HepG2 (cell line): ENCODE data around the gene PCGF2. TPM values are rescaled to one million over a fixed set of nuclear protein-coding genes. Genes with fewer than 3 reads are reported as not detected.

Experiments used
- DPF2 ChIP-seq: sonication (generic); formaldehyde crosslinking; IDR thresholded peaks from 2 replicates; pipeline ENCODE4 v1.4.0; 2020; ENCODE audit warnings: mild to moderate bottlenecking, low read depth, missing genetic modification reagents, borderline replicate concordance
- ERF ChIP-seq: IDR thresholded peaks from 2 replicates; pipeline ENCODE4 v1.6.1; 2018; ENCODE audit warnings: missing biosample characterization, missing genetic modification reagents
- HHEX ChIP-seq: IDR thresholded peaks from 2 replicates; pipeline ENCODE4 v1.6.1; 2016; ENCODE audit warnings: control low read depth
- HNF4A ChIP-seq: sonication (generic); formaldehyde crosslinking; IDR thresholded peaks from 2 replicates; pipeline ENCODE4 v1.4.0; 2020; ENCODE audit warnings: missing genetic modification reagents
- RBM39 ChIP-seq: fragments of 200-400 bp; formaldehyde crosslinking; IDR thresholded peaks from one replicate; pipeline ENCODE4 v1.6.1; 2018; ENCODE audit warnings: antibody characterized with exemption, mild to moderate bottlenecking, low read depth, low read length; ENCODE audit not compliant: poor library complexity, severe bottlenecking
- RFX5 ChIP-seq: IDR thresholded peaks from 2 replicates; pipeline ENCODE4 v1.6.1; 2011; ENCODE audit warnings: low read depth, low read length, improper control_type of control experiment
- SSRP1 ChIP-seq: IDR thresholded peaks from 2 replicates; pipeline ENCODE4 v1.6.1; 2016; ENCODE audit warnings: control low read depth
- ZFP90 ChIP-seq: sonication (generic); formaldehyde crosslinking; IDR thresholded peaks from 2 replicates; pipeline ENCODE4 v1.8.0; 2022; ENCODE audit warnings: missing genetic modification reagents, mild to moderate bottlenecking, inconsistent platforms, borderline replicate concordance
- ZFY ChIP-seq: sonication (generic); formaldehyde crosslinking; IDR thresholded peaks from 2 replicates; pipeline ENCODE4 v1.4.0; 2020; ENCODE audit warnings: missing genetic modification reagents
- ZNF264 ChIP-seq: sonication (generic); formaldehyde crosslinking; IDR thresholded peaks from 2 replicates; pipeline ENCODE4 v1.4.0; 2020; ENCODE audit warnings: missing genetic modification reagents
- ZNF3 ChIP-seq: IDR thresholded peaks from 2 replicates; pipeline ENCODE4 v1.7.0; 2017; ENCODE audit warnings: inconsistent platforms
- polyA plus RNA-seq, 8 experiments: library from polyadenylated mRNA; depleted of rRNA in 3 of 8; stranded (reverse) in 7 of 8; unstranded in 1 of 8; fragments of >200 nt; fragmentation: Illumina TruSeq in 4 of 8; extraction: Trizol in 4 of 8; gene quantifications; 2 replicates each; pipeline versions ENCODE4 v1.2.1 to v1.2.3, GENCODE V29; 2011 to 2016; ENCODE audit warnings: low read depth in 4 of 8, missing spikeins in 1 of 8, mixed read lengths in 1 of 8; ENCODE audit not compliant: insufficient read depth in 1 of 8
- total RNA-seq, 5 experiments: library from RNA; depleted of rRNA; stranded (reverse); fragments of >200 nt; fragmentation: Illumina TruSeq; extraction: Trizol; gene quantifications; 2 replicates each; pipeline ENCODE4 v1.2.3, GENCODE V29; 2016; ENCODE audit warnings: low read depth in 1 of 5
- TF ChIP-seq, protein P1 (sequence below): sonication (generic); formaldehyde crosslinking; IDR thresholded peaks from 2 replicates; pipeline ENCODE4 v1.9.0; 2022; ENCODE audit warnings: low read depth, missing genetic modification reagents
- TF ChIP-seq, protein P2 (sequence below): sonication (generic); formaldehyde crosslinking; IDR thresholded peaks from 2 replicates; pipeline ENCODE4 v1.8.1; 2023; ENCODE audit warnings: mild to moderate bottlenecking, missing genetic modification reagents, borderline replicate concordance
- TF ChIP-seq, protein P3 (sequence below): sonication (generic); formaldehyde crosslinking; IDR thresholded peaks from 2 replicates; pipeline ENCODE4 v1.5.1; 2020; ENCODE audit warnings: missing genetic modification reagents, mild to moderate bottlenecking, borderline replicate concordance
- TF ChIP-seq, protein P4 (sequence below): sonication (generic); formaldehyde crosslinking; IDR thresholded peaks from 2 replicates; pipeline ENCODE4 v1.4.0; 2020; ENCODE audit warnings: mild to moderate bottlenecking, missing genetic modification reagents
- TF ChIP-seq, protein P5 (sequence below): sonication (generic); formaldehyde crosslinking; IDR thresholded peaks from 2 replicates; pipeline ENCODE4 v1.4.0; 2020; ENCODE audit warnings: missing genetic modification reagents, borderline replicate concordance
- TF ChIP-seq, protein P6 (sequence below): IDR thresholded peaks from 2 replicates; pipeline ENCODE4 v1.6.1; 2016; ENCODE audit warnings: missing compliant biosample characterization, missing genetic modification reagents, borderline replicate concordance

The PCGF2 gene
- total and polyA plus RNA-seq, 2 of the 13 experiments (the other 11 are each of a cell fraction or from before 2014, with no cell fraction given): 11.6 to 29.4 TPM

DNA sequence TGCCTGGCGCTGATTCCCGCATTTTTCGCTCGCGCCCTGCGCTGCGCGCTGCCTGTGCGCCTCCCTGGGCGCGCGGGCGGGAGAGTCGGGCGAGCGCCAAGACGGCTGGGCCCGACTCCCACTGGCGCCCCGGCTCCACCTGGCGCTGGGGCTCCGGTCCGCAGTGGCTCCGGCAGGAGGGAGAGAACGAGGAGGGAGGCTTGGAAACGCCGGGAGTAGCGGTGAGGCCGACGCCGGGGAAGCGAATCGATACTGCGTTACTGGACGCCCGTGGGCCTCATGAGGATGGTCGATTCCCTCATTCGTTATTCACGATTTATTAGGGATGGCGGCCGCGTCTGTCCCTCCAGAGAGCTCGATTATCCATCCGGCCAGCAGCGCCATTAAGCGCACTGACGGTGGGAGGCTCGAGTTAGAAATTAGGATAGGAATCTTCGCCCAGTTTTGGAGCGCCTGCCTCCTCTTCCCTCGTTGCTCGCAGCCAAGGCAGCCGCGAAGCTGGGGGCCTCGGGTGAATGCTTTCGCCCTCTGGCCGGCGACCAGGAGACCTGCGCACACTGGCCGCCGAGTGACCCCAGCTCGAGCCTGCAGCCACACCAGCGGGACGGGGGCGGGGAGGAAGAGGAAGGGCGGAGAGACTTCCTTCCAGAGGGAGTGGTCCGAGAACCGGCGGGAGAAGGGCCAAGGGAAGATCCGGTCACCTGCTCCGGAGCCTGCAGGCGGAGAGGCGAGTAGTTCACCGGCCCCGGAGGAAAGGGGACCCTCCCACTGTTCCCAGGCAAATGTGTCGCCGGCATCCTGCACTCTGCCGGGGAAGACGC lies 1.3 kb upstream of the PCGF2 start (continued):
- TF ChIP-seq DPF2 (no peak), ZFP90 (peak; percentile 95; the same call in 1 of the 2 replicates), SSRP1 (no peak), ERF (CRISPR knock-in tag) (peak; percentile 96), RFX5 (no peak), ZFY (peak; percentile 54), ZNF3 (CRISPR knock-in tag) (peak; percentile 9; the same call in 1 of the 2 replicates), HHEX (CRISPR knock-in tag) (no peak), HNF4A (CRISPR knock-in tag) (no peak; the same call in 1 of the 2 replicates), ZNF264 (CRISPR knock-in tag) (peak; percentile 83; the same call in 1 of the 2 replicates), RBM39 (no peak)
- TF ChIP-seq, protein P1, sequence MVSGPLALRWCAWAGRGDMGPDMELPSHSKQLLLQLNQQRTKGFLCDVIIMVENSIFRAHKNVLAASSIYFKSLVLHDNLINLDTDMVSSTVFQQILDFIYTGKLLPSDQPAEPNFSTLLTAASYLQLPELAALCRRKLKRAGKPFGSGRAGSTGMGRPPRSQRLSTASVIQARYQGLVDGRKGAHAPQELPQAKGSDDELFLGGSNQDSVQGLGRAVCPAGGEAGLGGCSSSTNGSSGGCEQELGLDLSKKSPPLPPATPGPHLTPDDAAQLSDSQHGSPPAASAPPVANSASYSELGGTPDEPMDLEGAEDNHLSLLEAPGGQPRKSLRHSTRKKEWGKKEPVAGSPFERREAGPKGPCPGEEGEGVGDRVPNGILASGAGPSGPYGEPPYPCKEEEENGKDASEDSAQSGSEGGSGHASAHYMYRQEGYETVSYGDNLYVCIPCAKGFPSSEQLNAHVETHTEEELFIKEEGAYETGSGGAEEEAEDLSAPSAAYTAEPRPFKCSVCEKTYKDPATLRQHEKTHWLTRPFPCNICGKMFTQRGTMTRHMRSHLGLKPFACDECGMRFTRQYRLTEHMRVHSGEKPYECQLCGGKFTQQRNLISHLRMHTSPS: 0 out of 2 replicates have a peak, but pooled peaks have one; percentile 16
- TF ChIP-seq, protein P2, sequence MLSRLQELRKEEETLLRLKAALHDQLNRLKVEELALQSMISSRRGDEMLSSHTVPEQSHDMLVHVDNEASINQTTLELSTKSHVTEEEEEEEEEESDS (CRISPR knock-in tag): no peak; the same call in 1 of the 2 replicates
- TF ChIP-seq, protein P3, sequence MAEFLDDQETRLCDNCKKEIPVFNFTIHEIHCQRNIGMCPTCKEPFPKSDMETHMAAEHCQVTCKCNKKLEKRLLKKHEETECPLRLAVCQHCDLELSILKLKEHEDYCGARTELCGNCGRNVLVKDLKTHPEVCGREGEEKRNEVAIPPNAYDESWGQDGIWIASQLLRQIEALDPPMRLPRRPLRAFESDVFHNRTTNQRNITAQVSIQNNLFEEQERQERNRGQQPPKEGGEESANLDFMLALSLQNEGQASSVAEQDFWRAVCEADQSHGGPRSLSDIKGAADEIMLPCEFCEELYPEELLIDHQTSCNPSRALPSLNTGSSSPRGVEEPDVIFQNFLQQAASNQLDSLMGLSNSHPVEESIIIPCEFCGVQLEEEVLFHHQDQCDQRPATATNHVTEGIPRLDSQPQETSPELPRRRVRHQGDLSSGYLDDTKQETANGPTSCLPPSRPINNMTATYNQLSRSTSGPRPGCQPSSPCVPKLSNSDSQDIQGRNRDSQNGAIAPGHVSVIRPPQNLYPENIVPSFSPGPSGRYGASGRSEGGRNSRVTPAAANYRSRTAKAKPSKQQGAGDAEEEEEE (CRISPR knock-in tag): no peak
- TF ChIP-seq, protein P4, sequence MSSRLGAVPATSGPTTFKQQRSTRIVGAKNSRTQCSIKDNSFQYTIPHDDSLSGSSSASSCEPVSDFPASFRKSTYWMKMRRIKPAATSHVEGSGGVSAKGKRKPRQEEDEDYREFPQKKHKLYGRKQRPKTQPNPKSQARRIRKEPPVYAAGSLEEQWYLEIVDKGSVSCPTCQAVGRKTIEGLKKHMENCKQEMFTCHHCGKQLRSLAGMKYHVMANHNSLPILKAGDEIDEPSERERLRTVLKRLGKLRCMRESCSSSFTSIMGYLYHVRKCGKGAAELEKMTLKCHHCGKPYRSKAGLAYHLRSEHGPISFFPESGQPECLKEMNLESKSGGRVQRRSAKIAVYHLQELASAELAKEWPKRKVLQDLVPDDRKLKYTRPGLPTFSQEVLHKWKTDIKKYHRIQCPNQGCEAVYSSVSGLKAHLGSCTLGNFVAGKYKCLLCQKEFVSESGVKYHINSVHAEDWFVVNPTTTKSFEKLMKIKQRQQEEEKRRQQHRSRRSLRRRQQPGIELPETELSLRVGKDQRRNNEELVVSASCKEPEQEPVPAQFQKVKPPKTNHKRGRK (CRISPR knock-in tag): no peak
- TF ChIP-seq, protein P5, sequence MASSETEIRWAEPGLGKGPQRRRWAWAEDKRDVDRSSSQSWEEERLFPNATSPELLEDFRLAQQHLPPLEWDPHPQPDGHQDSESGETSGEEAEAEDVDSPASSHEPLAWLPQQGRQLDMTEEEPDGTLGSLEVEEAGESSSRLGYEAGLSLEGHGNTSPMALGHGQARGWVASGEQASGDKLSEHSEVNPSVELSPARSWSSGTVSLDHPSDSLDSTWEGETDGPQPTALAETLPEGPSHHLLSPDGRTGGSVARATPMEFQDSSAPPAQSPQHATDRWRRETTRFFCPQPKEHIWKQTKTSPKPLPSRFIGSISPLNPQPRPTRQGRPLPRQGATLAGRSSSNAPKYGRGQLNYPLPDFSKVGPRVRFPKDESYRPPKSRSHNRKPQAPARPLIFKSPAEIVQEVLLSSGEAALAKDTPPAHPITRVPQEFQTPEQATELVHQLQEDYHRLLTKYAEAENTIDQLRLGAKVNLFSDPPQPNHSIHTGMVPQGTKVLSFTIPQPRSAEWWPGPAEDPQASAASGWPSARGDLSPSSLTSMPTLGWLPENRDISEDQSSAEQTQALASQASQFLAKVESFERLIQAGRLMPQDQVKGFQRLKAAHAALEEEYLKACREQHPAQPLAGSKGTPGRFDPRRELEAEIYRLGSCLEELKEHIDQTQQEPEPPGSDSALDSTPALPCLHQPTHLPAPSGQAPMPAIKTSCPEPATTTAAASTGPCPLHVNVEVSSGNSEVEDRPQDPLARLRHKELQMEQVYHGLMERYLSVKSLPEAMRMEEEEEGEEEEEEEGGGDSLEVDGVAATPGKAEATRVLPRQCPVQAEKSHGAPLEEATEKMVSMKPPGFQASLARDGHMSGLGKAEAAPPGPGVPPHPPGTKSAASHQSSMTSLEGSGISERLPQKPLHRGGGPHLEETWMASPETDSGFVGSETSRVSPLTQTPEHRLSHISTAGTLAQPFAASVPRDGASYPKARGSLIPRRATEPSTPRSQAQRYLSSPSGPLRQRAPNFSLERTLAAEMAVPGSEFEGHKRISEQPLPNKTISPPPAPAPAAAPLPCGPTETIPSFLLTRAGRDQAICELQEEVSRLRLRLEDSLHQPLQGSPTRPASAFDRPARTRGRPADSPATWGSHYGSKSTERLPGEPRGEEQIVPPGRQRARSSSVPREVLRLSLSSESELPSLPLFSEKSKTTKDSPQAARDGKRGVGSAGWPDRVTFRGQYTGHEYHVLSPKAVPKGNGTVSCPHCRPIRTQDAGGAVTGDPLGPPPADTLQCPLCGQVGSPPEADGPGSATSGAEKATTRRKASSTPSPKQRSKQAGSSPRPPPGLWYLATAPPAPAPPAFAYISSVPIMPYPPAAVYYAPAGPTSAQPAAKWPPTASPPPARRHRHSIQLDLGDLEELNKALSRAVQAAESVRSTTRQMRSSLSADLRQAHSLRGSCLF (CRISPR knock-in tag): 0 out of 2 replicates have a peak, but pooled peaks have one; percentile 10
- TF ChIP-seq, protein P6, sequence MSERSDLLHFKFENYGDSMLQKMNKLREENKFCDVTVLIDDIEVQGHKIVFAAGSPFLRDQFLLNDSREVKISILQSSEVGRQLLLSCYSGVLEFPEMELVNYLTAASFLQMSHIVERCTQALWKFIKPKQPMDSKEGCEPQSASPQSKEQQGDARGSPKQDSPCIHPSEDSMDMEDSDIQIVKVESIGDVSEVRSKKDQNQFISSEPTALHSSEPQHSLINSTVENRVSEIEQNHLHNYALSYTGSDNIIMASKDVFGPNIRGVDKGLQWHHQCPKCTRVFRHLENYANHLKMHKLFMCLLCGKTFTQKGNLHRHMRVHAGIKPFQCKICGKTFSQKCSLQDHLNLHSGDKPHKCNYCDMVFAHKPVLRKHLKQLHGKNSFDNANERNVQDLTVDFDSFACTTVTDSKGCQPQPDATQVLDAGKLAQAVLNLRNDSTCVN: no peak; the same call in 1 of the 2 replicates
